22Rv1 (cell line): ENCODE results near the gene CLSTN1.

Source experiments
- CTCF ChIP-seq: fragments of 450-650 bp; IDR thresholded peaks from 2 replicates; pipeline ENCODE4 v1.5.1; 2017; ENCODE audit warnings: mild to moderate bottlenecking
- ZFX ChIP-seq: fragments of 450-650 bp; IDR thresholded peaks from 2 replicates; pipeline ENCODE4 v1.6.1; 2017; ENCODE audit warnings: antibody characterized with exemption, borderline replicate concordance

- TF ChIP-seq CTCF (no peak), ZFX (no peak)
Measured at GRCh38 chr1:9782897-9783296, 40.9 kb downstream of the CLSTN1 start.
